NAMALWA (cell line): ENCODE measurements around the gene VAV2.

Experiments used
- DNase-seq: peaks from one replicate; pipeline ENCODE4 v3.0.0-alpha.2; 2015; ENCODE audit warnings: low spot score

The VAV2 gene

GRCh38 chr9:133815781-133816180 is 176.3 kb downstream of the VAV2 start:
- no peak for DNase-seq

GRCh38 chr9:133814586-133815208 is 177.4 kb downstream of the VAV2 start:
- DNase-seq = no peak

- DNase-seq = no peak
Measured at GRCh38 chr9:133813749-133814585, 178.2 kb downstream of the VAV2 start.

- DNase-seq = no peak
Measured at GRCh38 chr9:133812941-133813748, 179.0 kb downstream of the VAV2 start.

- DNase-seq = no peak
Measured at GRCh38 chr9:133812077-133812868, 179.9 kb downstream of the VAV2 start.

- DNase-seq = no peak
Measured at GRCh38 chr9:133811471-133811870, 180.7 kb downstream of the VAV2 start.

GRCh38 chr9:133810556-133811195 is 181.4 kb downstream of the VAV2 start:
- no peak for DNase-seq

- no peak for DNase-seq
Measured at GRCh38 chr9:133809335-133809734, 182.8 kb downstream of the VAV2 start.

GRCh38 chr9:133807818-133808217 is 184.3 kb downstream of the VAV2 start:
- DNase-seq = no peak

GRCh38 chr9:133807037-133807436 is 185.1 kb downstream of the VAV2 start:
- DNase-seq = no peak

- no peak for DNase-seq
Measured at GRCh38 chr9:133806623-133807010, 185.5 kb downstream of the VAV2 start.

- DNase-seq = no peak
Measured at GRCh38 chr9:133805876-133806622, 186.1 kb downstream of the VAV2 start.

GRCh38 chr9:133804199-133804598 is 187.9 kb downstream of the VAV2 start:
- DNase-seq = no peak

- DNase-seq = no peak
Measured at GRCh38 chr9:133803745-133804144, 188.4 kb downstream of the VAV2 start.

- DNase-seq = no peak
Measured at GRCh38 chr9:133803028-133803585, 189.0 kb downstream of the VAV2 start.

GRCh38 chr9:133801739-133802138 is 190.4 kb downstream of the VAV2 start:
- no peak for DNase-seq

GRCh38 chr9:133800266-133800665 is 191.9 kb downstream of the VAV2 start:
- DNase-seq = no peak

- DNase-seq = no peak
Measured at GRCh38 chr9:133799716-133800115, 192.4 kb downstream of the VAV2 start.

- DNase-seq = no peak
Measured at GRCh38 chr9:133799106-133799505, 193.0 kb downstream of the VAV2 start.

- no peak for DNase-seq
Measured at GRCh38 chr9:133798160-133798559, 194.0 kb downstream of the VAV2 start.
